Left lobe of liver (tissue), 2 donors: Measurements from ENCODE around the gene ZMIZ1. TPM values are rescaled to one million over a fixed set of nuclear protein-coding genes. Genes with fewer than 3 reads are reported as not detected.
A peak's percentile ranks its signal among the peaks of the same experiment; 100 is the strongest.
"Not testable (repeated sequence)": the region's sequence is repeated elsewhere in the genome, so short reads cannot be mapped to it uniquely, and the experiment has no call there.

Source experiments
- ATAC-seq: fragments of 200-7000 bp; cut with Tn5 transposase; one replicate; pipeline ENCODE4 v1.9.1; 2020; ENCODE audit warnings: mild to moderate bottlenecking, moderate library complexity
- DNase-seq: peaks from one replicate; pipeline ENCODE4 v3.0.0-alpha.2; 2020; ENCODE audit warnings: low spot score
- total RNA-seq: library from RNA; stranded (reverse); gene quantifications from one replicate; pipeline ENCODE4 v1.2.1, GENCODE V29; 2021
- donor health status: DM: no; HTN: no; CAD: no; lungs with moderate emphysema.
- donor health status: DM: no; HTN: yes; CAD: no.

Gene ZMIZ1
- total RNA-seq, 1 donor from 2014 or later, result 15.0 TPM

DNA sequence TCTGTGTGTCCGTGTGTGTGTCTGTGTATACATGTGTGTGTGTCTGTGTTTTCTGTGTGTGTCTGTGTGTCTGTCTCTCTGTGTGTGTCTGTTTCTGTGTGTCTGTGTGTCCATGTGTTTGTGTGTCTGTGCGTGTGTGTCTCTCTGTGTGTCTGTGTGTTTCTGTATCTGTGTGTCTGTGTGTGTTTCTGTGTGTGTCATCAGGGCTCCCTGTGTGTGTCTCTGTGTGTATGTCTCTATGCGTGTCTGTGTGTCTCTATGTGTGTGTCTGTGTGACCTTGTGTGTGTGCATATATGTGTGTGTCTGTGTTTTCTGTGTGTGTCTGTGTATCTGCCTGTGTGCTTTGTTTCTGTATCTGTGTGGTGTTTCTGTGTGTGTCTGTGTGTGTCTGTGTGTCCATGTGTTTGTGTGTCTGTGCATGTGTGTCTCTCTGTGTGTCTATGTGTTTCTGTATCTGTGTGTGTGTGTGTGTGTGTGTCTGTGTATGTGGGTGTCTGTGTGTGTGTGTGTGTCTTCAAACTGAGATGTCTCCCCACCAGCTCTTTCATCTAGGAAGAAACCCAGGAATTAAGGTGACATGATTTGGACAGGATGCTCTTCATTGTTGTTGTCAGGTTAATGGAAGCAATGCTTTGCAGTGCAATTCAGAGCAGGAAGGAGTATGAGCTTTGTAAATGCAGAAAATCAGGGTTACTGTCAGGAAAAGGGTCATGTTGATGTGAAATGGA, 257.8 kb downstream of the ZMIZ1 start:
- ATAC-seq, result no peak

DNA sequence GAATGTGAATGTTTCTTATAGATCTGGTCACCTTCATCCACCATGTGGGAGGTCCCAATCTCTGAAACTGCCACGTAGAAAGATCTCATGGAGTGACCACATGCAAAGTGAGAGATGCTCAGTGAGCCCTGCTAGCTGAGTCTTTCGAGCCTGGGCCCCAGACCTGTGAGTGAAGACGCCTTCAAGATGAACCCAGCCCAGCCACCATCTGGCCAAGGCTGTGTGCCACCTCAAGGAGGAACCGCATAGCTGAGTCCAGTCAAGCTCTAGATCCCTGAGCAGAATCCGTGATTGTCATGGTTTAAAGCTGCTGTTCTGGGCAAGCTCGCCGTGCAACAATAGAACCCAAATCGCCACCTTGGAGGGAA, 258.3 kb downstream of the ZMIZ1 start:
- no peak for ATAC-seq
- DNase-seq, result no peak

More for the DNA sequence above, 257.8 kb downstream of the ZMIZ1 start:
- no peak for DNase-seq

DNA sequence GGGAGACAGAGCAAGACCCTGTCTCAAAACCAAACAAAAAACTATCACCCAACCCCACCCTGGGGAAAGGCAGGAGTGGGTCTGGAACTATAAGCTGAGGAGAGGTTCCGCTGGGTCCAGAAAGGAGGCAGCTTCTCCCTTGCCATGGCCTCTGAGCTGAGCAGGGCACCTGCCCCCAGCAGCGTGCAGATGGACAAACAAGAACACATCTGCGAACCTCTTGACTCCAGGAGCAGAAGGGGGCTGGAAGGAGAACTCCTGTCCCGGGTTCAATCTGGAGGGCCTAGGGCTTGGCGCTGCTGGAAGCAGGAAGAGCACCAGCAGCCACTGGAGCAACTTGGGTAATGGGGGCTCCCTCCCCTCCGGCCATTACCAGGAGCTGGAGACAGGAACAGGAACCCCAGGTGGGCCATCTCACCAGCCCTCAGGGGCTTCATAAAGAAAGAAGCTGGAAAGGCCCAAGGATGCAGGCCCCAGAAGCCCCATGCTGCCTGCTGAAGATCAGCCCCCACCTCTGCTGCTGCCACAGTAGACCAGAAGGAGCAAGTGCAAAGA, 259.5 kb downstream of the ZMIZ1 start:
- no peak for ATAC-seq

DNA sequence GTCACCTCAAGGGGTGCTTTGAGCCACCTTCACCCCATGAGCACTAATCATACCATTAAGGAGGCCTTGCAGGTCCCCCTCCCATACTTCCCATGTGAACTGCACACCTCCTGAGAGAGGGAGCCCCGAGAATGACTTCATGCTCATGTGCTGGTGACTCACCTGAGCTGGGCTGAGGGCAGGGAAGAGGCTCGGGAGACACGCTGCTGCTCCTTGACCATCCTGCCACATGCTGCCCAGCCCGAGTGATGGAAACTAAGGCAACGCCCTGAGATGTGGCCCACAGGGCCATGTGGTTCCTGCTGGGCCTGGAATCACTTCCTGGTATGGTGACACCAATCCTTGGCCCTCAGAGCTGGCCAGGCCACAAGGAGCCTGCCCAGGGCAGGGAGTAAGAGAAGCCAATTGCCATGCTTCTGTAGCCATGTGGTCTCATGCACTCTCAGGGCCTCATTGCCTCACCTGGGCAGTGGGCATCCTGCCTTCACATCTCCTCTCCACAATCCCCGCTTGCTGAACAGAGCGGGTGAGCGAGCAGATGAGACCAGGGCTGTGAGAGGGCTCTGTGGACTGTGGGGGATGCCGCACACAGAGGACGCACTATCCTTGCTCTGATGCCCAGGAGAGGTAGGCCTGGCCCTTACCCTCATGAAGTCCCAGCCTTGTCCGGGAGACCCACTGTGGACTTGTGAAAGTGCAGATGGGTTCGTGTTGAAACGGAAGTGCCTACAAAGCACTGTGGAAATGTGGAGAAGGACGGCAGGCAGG, 260.2 kb downstream of the ZMIZ1 start:
- ATAC-seq (no peak), DNase-seq (no peak)

More for the DNA sequence above, 259.5 kb downstream of the ZMIZ1 start:
- no peak for DNase-seq

DNA sequence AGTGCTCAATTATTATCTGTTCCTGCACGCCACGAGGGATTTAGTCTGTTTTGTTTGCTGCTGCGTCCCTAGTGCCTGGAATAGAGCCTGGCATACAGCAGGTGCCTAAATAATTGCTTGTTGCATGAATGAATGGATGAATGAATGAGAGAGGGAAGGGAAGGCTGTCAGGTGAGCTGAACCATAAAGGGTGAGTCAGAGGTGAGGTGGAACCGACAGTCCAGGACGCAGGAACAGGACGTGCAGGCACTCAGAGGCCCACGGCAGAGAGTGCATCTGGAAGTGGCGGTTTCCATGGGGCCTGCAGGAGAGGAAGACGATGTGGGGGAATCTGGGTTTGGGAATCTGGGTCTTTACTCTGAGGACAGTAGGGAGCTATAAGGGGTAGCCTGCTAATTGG, 260.8 kb downstream of the ZMIZ1 start:
- no peak for ATAC-seq

DNA sequence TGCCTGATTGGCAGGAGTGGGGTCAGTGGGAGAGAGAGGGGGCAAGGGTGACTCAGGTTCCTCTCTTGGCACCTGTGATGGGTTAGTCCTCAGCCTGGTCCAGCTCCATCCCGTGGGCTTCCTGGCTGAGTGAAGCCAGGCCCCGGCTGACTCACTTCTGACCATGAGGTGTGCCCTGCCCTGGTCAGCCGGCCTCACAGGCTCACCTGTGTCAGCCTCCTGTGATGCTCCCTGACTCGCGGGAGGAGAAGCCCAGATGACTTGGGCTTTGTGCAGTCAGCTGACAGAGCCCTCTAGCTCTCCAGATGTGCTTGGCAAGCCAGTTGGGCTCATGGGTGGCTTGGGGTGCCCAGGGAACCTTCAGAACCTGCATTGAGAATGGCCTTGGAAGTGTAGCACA, 262.5 kb downstream of the ZMIZ1 start:
- ATAC-seq, result no peak
- DNase-seq, result no peak

More for the DNA sequence above, 260.8 kb downstream of the ZMIZ1 start:
- DNase-seq, result no peak

DNA sequence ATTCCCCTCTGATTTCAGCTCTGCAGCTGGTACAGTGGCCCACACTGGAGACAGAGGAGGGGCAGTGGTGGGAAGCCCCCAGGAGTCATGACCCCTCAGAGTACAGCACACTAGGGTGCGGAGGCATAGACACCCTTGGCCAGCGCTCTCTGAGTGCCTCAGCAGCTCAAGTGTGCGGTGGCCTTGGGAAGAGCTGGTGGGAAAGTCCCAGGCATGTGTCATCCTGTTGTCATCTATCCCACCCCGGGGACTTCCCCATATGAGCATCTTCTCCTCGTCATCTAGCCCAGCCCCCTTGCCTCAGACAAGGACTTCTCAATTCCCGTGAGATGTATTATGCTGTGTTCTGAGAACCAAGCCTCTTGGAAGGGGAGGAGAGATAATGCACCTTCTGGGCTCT, 262.9 kb downstream of the ZMIZ1 start:
- ATAC-seq (no peak), DNase-seq (no peak)

DNA sequence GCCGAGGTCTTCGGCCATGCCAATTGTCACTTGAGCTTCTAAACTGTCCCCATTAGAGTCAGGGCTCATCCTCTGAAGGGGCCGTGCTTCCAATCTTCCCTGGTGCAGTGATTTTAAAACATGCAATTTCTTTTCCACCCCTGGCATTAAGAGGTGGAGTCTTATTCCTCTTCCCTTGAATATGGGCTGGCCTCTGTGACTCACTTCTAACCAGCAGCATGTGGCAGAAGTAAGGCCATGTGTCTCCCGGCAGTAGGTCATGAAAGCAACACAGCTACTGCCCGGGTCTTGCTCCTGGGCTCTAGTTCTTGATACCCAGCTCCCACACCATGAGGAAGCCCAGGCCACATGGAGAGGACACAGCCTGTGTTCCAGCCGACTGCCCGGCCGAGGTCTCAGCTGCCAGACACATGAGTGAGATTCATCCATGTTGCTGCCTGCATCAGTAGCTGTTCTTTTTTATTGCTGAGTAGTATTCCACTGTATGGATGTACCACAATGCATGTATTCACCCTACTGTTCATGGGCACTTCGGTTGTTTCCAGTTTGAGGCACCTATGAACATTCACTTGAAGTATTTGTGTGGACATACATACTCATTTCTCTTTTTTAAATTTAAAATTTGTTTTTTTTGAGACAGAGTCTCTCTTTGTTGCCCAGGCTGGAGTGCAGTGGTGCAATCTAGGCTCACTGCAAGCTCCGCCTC, 264.0 kb downstream of the ZMIZ1 start:
- not testable (repeated sequence) for ATAC-seq, DNase-seq

DNA sequence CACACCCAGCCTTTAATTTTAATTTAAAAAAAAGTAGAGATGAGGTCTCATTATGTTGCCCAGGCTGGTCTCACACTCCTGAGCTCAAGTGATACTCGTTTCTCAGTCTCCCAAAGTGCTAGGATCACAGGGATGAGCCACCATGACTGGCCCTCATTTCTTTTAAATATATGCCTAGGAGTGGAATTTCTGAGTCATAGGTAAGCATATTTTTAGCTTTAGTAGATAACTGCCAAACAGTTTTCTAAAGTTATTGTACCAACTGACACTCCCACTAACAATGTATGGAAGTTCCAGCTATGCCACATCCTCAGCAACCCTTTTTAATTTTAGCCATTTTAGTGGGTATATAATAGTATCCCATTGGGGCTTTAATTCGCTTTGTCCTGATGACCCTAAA, 264.7 kb downstream of the ZMIZ1 start:
- no peak for ATAC-seq
- no peak for DNase-seq

DNA sequence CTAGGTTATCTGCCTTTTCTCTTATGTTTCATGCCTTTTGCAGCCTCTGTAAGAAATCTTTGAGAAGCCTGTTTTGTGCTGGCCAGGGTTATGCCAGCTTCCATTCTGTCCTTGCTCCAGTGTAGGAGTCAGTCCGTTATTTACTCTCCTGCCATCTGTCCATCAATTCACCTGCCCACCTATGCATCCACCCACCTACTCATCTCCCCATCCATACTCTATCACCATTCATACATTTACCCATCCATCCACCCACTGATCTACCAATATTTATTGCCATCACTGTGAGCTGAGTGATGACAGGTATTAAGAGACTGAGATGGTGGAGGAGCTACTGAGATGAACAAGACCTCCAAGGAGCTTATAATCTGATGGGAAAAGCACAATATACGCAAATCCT, 265.8 kb downstream of the ZMIZ1 start:
- DNase-seq (no peak), ATAC-seq (no peak)

DNA sequence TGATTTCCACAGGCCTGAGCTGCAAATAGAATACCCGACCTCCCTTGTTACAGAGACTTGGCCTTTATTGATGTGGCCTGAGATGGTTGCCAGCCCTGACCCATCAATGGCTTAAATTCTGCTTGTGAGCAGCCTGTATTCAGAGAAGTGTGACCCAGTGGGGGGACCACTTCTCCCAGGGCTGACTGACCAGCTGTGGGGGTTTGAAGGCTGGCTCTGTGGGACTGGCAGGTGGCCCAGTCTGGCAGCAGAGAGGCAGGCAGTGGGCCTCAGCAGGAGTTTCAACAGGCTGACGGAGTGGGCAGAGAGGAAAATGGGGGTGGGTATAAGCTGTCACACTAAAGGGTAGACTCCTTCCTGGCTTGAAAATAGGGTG, 266.3 kb downstream of the ZMIZ1 start:
- no peak for DNase-seq
- ATAC-seq, result peak; percentile 2

DNA sequence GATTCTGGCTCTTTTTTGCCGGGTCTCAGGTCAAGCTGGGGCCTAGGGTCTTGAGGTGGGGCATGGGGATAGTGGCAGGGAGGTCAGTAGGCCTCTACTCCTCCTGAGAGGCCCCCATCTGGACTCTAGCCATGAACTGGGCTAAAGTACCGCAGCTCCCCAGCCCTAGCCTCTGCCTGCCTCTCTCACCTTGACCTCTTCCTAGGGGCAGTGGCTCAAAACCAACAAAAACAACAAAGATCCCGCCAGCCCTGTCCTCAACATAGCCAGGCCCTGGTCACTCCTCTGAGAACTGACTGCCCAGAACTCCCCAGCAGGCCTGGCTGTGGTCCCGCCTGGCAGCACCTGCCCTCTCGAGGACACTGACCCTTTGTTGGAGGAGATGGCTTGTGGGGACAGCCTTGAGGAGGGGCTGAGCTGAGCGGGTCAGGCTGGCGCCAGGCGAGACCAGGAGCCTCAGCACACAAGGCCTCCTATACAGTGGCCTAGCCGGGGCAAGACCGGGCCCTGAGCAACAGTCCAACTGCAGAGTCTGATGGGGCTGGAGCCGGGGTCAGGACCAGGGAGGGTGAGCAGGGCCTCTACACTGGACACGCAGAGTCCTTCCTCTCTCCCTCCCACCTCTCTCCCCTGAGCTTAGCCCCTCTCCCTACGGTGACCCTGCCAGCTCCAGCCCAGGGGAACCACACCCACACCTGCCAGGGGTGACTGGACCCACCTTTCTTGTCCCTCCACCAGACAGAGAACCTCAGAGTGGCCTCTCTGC, 266.9 kb downstream of the ZMIZ1 start:
- DNase-seq (peak; percentile 96), ATAC-seq (peak; percentile 92)

DNA sequence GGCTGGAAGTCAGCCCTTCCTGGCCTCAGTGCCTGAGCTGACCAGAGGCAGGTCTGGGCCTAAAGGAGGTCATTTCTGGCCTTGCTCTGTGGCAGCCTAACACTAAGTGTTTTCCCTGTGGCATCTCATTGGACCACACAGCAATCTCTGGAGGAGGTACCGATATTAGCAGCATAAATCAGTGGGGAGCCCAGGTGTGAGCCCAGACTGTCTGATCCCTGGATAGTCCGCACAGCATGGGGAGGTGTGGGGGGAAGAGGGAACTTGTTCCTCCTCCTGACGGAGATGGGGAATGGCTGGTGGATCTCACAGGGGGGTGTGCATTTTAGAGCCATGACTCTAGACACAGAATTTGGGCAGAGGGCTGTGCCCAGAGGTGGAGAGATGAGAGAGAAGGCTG, 267.5 kb downstream of the ZMIZ1 start:
- no peak for DNase-seq
- ATAC-seq, result peak; percentile 6

DNA sequence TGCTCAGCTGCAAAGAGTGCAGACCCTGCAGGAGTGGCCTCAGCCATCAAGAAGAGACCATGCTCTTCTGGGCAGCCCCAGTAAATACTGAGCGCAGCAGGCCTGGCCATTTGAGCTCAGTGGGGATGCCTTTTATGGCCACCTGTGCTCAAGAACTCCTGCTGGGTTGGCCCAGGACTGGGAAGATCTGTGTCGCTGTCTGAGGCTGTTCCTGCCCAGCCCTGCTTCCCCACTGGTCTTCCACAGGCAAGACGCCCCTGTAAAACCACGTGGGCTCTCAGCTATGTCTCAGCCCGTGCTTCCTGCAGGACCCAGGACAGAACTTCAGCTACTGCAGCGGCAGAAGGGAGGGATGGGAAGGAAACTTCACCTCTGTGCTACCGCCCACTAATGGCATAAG, 268.0 kb downstream of the ZMIZ1 start:
- no peak for DNase-seq
- no peak for ATAC-seq

DNA sequence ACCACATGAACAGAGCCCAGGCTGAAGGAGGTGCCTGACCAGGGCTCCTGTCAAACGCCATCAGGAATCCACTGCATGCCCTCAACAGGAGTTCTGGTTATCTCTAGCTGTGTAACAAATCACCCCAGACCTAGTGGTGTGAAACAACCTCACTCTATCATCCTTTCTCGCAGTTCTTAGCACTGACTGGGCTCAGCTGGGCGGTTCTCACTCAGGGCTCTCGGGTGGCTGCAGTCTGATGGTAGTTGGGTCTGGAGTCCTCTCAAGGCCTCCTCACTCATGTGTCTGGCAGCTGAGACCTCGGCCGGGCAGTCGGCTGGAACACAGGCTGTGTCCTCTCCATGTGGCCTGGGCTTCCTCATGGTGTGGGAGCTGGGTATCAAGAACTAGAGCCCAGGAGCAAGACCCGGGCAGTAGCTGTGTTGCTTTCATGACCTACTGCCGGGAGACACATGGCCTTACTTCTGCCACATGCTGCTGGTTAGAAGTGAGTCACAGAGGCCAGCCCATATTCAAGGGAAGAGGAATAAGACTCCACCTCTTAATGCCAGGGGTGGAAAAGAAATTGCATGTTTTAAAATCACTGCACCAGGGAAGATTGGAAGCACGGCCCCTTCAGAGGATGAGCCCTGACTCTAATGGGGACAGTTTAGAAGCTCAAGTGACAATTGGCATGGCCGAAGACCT, 269.2 kb downstream of the ZMIZ1 start:
- not testable (repeated sequence) for ATAC-seq, DNase-seq

DNA sequence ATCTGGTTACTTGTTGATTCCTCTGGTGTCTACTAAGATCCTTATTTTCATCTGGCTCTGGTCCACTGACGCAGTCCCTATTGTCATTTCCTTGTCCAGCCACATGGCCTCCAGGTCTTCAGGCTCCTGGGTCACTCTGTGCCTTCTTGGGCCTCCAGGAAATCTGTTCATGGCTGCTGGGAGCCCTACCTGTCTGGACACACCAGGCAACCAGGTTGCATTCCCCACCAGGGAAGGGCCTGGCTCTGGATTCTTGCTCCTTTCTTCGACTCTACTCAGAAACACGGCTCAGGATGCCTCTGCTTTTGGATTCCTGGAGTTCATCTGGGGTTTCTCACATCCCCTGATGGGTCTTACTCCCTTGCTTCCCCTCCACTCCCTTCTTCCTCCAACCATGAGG, 270.5 kb downstream of the ZMIZ1 start:
- ATAC-seq (no peak), DNase-seq (no peak)

DNA sequence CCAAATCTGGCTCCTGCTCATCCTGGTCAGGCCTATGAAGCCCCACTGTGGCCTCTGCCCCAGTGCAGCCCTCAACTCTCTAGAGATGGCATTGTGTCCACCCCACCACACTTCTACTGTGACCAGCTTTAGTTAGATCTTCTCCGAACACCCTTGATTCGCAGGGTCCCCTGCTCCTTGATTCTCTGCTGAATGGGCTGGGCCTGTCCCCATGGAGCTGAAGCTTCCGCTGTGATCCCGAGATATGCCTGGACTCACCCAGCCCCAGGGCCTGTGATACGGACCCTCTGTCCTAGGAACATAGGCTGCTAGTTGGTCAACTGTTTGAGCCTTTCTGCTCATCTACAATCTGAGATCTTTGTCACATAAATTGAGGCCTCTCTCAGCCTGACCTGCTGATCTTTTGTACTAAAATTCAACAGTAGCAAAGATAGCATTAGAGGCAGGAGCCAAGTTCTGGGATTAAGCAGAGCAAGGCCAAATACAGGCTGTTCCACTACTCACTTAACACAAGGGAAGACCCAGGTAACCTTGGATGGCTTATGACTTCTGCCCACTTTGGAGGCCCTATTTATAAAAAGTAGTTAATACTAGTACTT, 272.0 kb downstream of the ZMIZ1 start:
- DNase-seq (peak; percentile 51), ATAC-seq (peak; percentile 48)

DNA sequence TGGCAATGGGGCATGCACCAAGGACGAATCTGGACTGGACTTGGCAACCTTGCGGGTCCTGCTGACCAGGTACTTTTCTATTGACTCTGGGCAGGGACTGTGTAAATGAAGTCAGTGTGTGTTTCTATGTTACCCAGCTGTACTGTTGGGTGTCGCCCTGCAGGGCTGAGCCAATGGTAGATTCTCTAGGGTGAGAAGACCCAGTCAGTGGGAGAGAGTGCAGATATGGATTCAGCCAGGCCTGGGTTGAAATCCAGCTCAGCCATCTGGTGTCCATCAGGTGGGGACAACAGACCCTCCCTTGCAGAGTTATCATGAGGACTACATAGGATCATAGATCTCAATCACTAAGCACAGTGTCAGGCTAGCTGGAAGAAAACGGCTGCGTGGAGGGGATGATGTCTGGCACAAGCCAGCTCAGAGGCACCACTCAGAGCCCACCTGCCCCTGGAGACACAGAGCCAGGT, 273.6 kb downstream of the ZMIZ1 start:
- DNase-seq, result peak; percentile 84
- peak; percentile 71 for ATAC-seq

DNA sequence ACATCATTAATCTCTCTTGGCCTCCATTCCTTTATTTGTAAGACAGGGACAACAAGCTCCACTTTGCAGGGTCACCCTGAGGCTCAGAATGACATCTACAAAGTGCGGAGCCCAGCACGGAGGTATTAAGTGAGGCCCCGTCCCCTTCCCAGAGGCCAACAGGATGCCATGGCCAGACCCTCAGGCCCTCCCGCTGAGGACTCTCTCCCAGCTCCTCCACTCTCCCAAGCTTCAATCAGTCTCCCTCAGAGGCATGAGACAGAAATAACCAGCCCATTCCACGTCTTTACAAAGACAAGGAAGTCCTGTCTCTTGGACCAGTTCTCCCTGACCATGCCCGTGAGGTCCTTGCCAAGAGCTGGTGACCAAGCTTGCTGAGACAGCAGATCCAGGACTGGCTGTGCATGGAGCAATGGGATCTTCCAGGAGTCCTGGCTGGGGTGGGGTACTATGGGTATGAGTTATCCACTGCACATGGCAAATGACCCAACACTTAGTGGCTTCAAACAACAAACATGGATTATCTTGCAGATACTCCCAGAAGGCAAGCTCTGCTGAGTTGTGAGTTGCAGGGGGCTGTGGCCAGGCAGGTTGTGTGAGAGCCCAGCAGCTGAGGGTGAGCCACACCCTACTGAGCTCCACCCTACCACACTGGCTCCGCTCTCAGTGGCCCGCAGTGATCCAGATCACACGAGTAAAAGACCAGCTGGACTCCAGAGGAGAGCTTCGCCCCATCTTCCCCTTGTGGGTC, 274.2 kb downstream of the ZMIZ1 start:
- DNase-seq (peak; percentile 68), ATAC-seq (peak; percentile 33)
